ENCODE results near the gene MEIS2.

MEIS2 gene

GRCh38 chr15:37041042-37041441 lies 59.3 kb downstream of the MEIS2 start:
- no peak for DNase-seq (ENCODE audit: low read depth, low spot score)

GRCh38 chr15:37040072-37040742 lies 60.1 kb downstream of the MEIS2 start:
- no peak for DNase-seq (ENCODE audit: low read depth, low spot score)

DNA sequence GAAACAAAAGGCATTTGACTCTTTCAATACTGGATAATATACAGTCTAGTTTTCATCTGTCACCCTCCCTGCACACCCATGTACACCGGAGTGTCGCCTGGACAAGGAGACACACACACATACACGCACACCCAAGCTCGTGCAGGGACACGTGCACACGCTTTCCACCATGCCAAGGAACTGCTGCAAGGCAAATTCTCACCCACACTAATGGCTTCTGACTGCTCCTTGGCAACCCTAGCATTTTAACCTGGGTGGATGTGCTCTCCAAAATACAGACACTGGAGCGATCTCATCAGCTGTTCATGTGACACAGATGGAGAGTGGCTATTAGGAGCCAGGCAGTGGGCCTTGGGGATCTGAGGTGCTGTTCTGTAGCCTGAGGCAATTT lies 61.6 kb downstream of the MEIS2 start:
- no peak for DNase-seq (ENCODE audit: low read depth, low spot score)

GRCh38 chr15:37037850-37038715 lies 62.3 kb downstream of the MEIS2 start:
- DNase-seq (ENCODE audit: low read depth, low spot score): no peak

- DNase-seq (ENCODE audit: low read depth, low spot score): no peak
Observed at GRCh38 chr15:37037071-37037655, 63.2 kb downstream of the MEIS2 start.

- no peak for DNase-seq (ENCODE audit: low read depth, low spot score)
Observed at GRCh38 chr15:37034835-37035748, 65.3 kb downstream of the MEIS2 start.

DNA sequence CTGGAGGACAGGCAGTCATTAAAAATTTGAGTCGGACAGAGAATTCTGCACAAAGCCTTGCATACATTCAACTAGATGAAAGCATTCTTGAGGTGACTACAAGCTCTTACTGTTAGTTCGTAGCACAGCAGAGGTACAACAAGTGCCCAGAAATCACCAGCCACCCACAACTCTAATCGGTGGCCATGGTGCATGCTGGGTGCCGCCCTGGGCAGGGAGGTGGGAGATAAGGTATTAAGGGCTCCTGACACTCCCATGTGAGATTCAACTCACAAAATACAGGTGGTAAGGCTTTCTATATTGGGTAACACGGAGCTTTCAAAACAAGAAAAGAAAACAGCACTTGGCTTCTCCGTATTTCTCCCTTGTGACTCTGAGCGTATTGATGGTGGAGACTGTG lies 66.0 kb downstream of the MEIS2 start:
- DNase-seq (ENCODE audit: low read depth, low spot score): no peak

DNA sequence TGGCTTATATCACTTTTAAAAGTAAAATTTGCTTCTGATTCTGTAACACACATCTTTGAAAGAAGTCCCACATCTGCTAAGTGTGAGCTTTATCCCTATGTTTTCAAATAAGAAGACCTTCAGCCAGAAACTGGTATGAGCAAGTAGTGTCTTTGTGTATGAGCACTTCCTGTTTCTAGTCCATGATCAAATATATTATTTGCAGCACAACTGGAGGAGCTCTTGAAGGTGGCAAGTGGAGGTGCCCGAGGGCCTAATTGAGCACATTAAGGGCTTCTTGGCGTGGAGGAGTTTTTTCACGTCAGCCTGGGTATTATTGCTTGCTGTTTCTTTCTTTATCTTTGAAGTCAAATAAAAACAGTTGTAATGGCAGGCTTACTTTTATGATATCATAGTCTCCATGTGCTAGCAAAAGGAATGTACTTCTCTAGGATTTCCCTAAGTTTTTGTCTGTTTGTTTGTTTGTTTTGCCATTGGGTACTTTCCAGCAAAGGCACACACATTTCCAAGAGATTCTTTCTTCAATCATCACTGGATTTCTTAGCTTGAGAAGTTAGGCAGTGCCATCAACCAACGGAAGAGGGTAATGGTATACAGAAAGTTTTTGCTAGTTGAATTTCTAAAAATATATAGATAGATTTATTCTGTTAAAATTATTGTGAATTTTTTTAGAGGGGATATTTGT lies 68.1 kb downstream of the MEIS2 start:
- DNase-seq (ENCODE audit: low read depth, low spot score): no peak

- DNase-seq (ENCODE audit: low read depth, low spot score): no peak
Observed at GRCh38 chr15:37031198-37031597, 69.2 kb downstream of the MEIS2 start.

GRCh38 chr15:37028625-37029296 lies 71.6 kb downstream of the MEIS2 start:
- DNase-seq (ENCODE audit: low read depth, low spot score): no peak

GRCh38 chr15:37020852-37021251 lies 79.5 kb downstream of the MEIS2 start:
- DNase-seq (ENCODE audit: low read depth, low spot score): no peak

- DNase-seq (ENCODE audit: low read depth, low spot score): no peak
Observed at GRCh38 chr15:37019479-37020433, 80.6 kb downstream of the MEIS2 start.

- DNase-seq (ENCODE audit: low read depth, low spot score): no peak
Observed at GRCh38 chr15:37017031-37017625, 83.2 kb downstream of the MEIS2 start.

- no peak for DNase-seq (ENCODE audit: low read depth, low spot score)
Observed at GRCh38 chr15:37016231-37016630, 84.1 kb downstream of the MEIS2 start.

- no peak for DNase-seq (ENCODE audit: low read depth, low spot score)
Observed at GRCh38 chr15:37015451-37015850, 84.9 kb downstream of the MEIS2 start.

DNA sequence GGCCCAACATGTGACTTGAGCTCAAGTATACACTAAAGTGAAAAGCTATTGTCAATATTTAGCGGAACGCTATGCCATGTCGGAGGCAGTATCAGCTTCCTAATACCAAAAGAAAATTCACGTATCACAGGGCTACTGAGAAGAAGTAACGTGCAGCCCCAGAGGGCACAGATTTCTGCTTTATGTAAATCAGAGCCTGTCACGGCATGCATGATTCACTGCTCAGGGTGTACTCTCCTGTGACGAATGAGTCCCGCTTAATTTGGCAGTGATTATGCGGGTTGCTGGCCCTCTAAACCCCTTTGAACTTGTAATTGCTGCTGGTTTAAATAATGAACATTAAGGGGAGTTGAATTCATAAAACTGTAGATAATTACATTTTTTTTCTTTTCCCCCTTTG lies 85.3 kb downstream of the MEIS2 start:
- DNase-seq (ENCODE audit: low read depth, low spot score): no peak

DNA sequence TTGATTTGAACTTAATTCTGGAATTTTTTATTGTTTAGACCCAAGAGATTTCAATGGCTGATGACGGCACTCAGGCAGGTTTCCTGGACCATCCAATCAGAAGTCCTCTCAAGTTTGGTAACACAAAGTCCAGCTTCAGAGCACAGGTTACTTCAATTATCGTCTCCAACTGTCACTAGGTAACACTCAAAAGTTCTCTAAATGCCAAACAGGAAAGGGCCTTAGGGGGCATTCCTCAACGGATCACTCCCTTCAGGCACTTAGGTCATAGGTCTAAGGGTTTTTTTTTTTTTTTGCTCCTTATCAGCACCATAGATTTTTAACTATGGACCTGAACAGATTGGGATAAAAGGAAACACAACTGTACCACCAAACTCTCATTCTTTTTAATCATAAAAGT lies 85.8 kb downstream of the MEIS2 start:
- no peak for DNase-seq (ENCODE audit: low read depth, low spot score)

DNA sequence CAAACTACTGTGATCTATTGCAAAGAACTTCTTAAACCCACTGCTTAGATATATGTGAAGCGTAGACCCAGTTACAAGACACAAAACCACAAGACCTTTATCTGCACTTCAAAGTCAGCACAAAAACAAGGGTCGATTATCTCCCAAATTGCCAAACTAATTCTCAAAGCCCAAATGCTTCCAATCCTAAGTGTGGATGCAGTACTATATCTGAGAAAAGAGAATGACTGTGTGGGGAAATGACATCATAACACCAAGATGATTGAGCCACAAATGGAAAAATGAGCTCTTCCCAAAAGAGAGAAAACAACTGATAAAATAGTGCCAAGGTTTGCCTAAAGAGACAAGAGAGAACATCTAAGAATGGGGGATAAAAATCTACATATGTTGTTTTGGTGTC lies 86.2 kb downstream of the MEIS2 start:
- no peak for DNase-seq (ENCODE audit: low read depth, low spot score)

DNA sequence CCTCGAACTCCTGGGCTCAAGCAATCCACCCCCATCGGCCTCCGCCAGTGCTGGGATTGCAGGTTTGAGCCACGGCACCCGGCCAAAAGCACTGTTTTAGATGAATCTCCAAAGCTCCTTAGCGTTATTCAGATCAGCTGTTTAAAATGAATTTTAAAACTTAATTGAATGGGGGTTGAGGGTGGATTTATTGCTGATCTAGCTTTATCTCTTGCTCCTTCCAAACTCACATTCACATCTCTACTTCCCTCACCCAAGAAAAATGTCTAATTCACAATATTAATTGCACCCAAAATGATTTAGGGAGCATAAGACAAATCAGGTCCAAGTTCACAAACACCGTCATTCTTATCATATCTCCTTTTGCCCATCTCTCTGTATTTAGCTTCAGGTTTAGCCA lies 89.8 kb downstream of the MEIS2 start:
- no peak for DNase-seq (ENCODE audit: low read depth, low spot score)

Data from iPS DF 19.7 (cell line).